Breast epithelium (tissue), 3 donors: ENCODE results near the gene HSD3B2.

ENCODE experiments used
- CTCF ChIP-seq, 3 donors: fragments of 450-650 bp; IDR thresholded peaks; one replicate each; pipeline ENCODE4 v1.5.1; 2016 to 2017; ENCODE audit warnings: antibody characterized with exemption in 3 of 3, mild to moderate bottlenecking in 3 of 3, moderate library complexity in 3 of 3
- POLR2A ChIP-seq: fragments of 450-650 bp; IDR thresholded peaks from one replicate; pipeline ENCODE4 v1.6.1; 2016; ENCODE audit warnings: antibody characterized with exemption, mild to moderate bottlenecking, moderate library complexity

- TF ChIP-seq CTCF (IDR thresholded peaks at IDR 0.05) (no peak), POLR2A (no peak)
Measured at GRCh38 chr1:119472080-119472818, 57.3 kb downstream of the HSD3B2 start.
